Thoracic aorta (tissue), 2 donors: ENCODE results near the gene MS4A3. TPM values are rescaled to one million over a fixed set of nuclear protein-coding genes. Genes with fewer than 3 reads are reported as not detected.
"Not testable (repeated sequence)": the region's sequence is repeated elsewhere in the genome, so short reads cannot be mapped to it uniquely, and the experiment has no call there.

ENCODE experiments used
- ATAC-seq: fragments of 150-250 bp; one replicate; pipeline ENCODE4 v1.8.0; 2017; ENCODE audit warnings: low read depth; ENCODE audit not compliant: insufficient number of reproducible peaks, low FRiP score
- DNase-seq: peaks from one replicate; pipeline ENCODE4 v3.0.0-alpha.2; 2020; ENCODE audit warnings: low spot score
- H3K27ac ChIP-seq, 2 donors: fragments of 200-600 bp; sonication (generic); 1 replicate in 1 of 2; 2 replicates in 1 of 2; pipeline ENCODE4 v1.5.1; 2016; ENCODE audit warnings: mild to moderate bottlenecking in 2 of 2, moderate library complexity in 2 of 2
- H3K27me3 ChIP-seq: fragments of 200-600 bp; sonication (generic); replicated peaks from 2 replicates; pipeline ENCODE4 v1.6.0; 2016; ENCODE audit warnings: mild to moderate bottlenecking; ENCODE audit not compliant: insufficient read depth
- H3K36me3 ChIP-seq: fragments of 200-600 bp; sonication (generic); one replicate; pipeline ENCODE4 v1.5.1; 2016
- H3K4me1 ChIP-seq, 2 donors: fragments of 200-600 bp; sonication (generic); 1 replicate in 1 of 2; 2 replicates in 1 of 2; pipeline versions ENCODE4 v1.5.1 to v1.6.0; 2016; ENCODE audit warnings: low read depth in 2 of 2, mild to moderate bottlenecking in 1 of 2; ENCODE audit not compliant: control insufficient read depth in 1 of 2
- H3K4me3 ChIP-seq: fragments of 200-600 bp; sonication (generic); 2 replicates; pipeline ENCODE4 v1.5.1; 2016; ENCODE audit warnings: mild to moderate bottlenecking
- H3K9me3 ChIP-seq: fragments of 200-600 bp; sonication (generic); 2 replicates; pipeline ENCODE4 v1.5.1; 2016
- total RNA-seq, 2 donors: library from RNA; depleted of rRNA; stranded (reverse); fragments of >200 nt; gene quantifications; one replicate each; pipeline versions ENCODE4 v1.1.0 to v1.2.3, GENCODE V29; 2016
- TF ChIP-seq, protein P1 (sequence below): fragments of 200-600 bp; sonication (generic); IDR thresholded peaks from one replicate; pipeline ENCODE4 v1.5.1; 2019; ENCODE audit warnings: antibody characterized with exemption

The MS4A3 gene
- total RNA-seq, 2 donors from 2014 or later: not detected

DNA sequence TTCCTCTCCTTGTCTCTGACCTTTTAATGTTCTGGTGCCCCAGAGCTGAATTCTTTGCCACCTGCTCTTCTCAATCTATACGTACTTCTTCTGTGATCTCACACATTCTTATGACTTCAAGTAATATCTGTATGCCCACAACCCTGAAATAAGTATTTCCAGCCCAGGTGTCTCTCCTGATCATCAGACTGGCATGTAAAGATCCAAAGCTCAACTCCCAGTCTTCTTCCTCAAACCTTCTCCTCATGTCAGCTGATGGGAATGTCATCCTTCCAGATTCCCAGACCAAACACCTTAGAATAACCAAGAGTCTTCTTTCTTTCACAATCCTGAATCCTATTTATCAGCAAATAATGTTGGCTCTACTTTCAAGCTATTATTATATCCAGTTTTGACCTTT lies 9.3 kb downstream of the MS4A3 start:
- H3K4me1 ChIP-seq: no peaks in the 10 kb centered on the region
- H3K9me3 ChIP-seq: no peaks in the 10 kb centered on the region
- ATAC-seq (no peak), DNase-seq (no peak)
- H3K27me3 ChIP-seq: no peaks in the 10 kb centered on the region
- TF ChIP-seq, protein P1, sequence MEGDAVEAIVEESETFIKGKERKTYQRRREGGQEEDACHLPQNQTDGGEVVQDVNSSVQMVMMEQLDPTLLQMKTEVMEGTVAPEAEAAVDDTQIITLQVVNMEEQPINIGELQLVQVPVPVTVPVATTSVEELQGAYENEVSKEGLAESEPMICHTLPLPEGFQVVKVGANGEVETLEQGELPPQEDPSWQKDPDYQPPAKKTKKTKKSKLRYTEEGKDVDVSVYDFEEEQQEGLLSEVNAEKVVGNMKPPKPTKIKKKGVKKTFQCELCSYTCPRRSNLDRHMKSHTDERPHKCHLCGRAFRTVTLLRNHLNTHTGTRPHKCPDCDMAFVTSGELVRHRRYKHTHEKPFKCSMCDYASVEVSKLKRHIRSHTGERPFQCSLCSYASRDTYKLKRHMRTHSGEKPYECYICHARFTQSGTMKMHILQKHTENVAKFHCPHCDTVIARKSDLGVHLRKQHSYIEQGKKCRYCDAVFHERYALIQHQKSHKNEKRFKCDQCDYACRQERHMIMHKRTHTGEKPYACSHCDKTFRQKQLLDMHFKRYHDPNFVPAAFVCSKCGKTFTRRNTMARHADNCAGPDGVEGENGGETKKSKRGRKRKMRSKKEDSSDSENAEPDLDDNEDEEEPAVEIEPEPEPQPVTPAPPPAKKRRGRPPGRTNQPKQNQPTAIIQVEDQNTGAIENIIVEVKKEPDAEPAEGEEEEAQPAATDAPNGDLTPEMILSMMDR: no peak
- no peak overlapping the region for H3K27ac ChIP-seq
- no peaks in the 10 kb centered on the region for H3K36me3 ChIP-seq
- no peak overlapping the region for H3K4me3 ChIP-seq

- no peak for ATAC-seq
- Histone ChIP-seq H3K36me3 (no peaks in the 10 kb centered on the region), H3K9me3 (no peaks in the 10 kb centered on the region), H3K27ac (no peak overlapping the region), H3K27me3 (no peaks in the 10 kb centered on the region), H3K4me1 (no peaks in the 10 kb centered on the region), H3K4me3 (no peak overlapping the region)
- DNase-seq: no peak
- TF ChIP-seq, protein P1: no peak
These were observed 13.0 kb downstream of the MS4A3 start for GRCh38 chr11:60069450-60069849.

- not testable (repeated sequence) for H3K9me3 ChIP-seq, H3K27ac ChIP-seq, H3K27me3 ChIP-seq, H3K36me3 ChIP-seq, ATAC-seq, H3K4me3 ChIP-seq, DNase-seq, H3K4me1 ChIP-seq
These were observed 15.2 kb downstream of the MS4A3 start for GRCh38 chr11:60071644-60072043.

GRCh38 chr11:60077216-60077817 lies 20.9 kb downstream of the MS4A3 start:
- no peaks in the 10 kb centered on the region for H3K9me3 ChIP-seq
- H3K36me3 ChIP-seq: no peaks in the 10 kb centered on the region
- TF ChIP-seq, protein P1: no peak
- DNase-seq (no peak), ATAC-seq (no peak)
- H3K27ac ChIP-seq: no peak overlapping the region
- H3K27me3 ChIP-seq: no peaks in the 10 kb centered on the region
- H3K4me1 ChIP-seq: no peaks in the 10 kb centered on the region
- H3K4me3 ChIP-seq: no peak overlapping the region

GRCh38 chr11:60077981-60078380 lies 21.5 kb downstream of the MS4A3 start:
- no peaks in the 10 kb centered on the region for H3K9me3 ChIP-seq
- no peaks in the 10 kb centered on the region for H3K4me1 ChIP-seq
- no peaks in the 10 kb centered on the region for H3K36me3 ChIP-seq
- DNase-seq (no peak), ATAC-seq (no peak)
- no peaks in the 10 kb centered on the region for H3K27me3 ChIP-seq
- TF ChIP-seq, protein P1: no peak
- no peak overlapping the region for H3K4me3 ChIP-seq
- no peak overlapping the region for H3K27ac ChIP-seq

- ATAC-seq (no peak), DNase-seq (no peak)
- no peak overlapping the region for H3K4me3 ChIP-seq
- no peaks in the 10 kb centered on the region for H3K27me3 ChIP-seq
- H3K9me3 ChIP-seq: no peaks in the 10 kb centered on the region
- H3K36me3 ChIP-seq: no peaks in the 10 kb centered on the region
- no peak overlapping the region for H3K27ac ChIP-seq
- TF ChIP-seq, protein P1: no peak
- H3K4me1 ChIP-seq: no peaks in the 10 kb centered on the region
These were observed 22.3 kb downstream of the MS4A3 start for GRCh38 chr11:60078745-60079144.
